OCI-LY3 (cell line): ENCODE results near the gene IL17RD.

Experiments used
- H2AFZ ChIP-seq: fragments of 200-600, 300-600 bp; shearing (Covaris generic); 2 replicates; pipeline ENCODE4 v1.6.0; 2014; ENCODE audit warnings: antibody characterized with exemption, low read depth, low read length
- H3K27ac ChIP-seq: fragments of 200-600, 300-600 bp; sonication (generic); 2 replicates; pipeline ENCODE4 v1.5.1; 2014; ENCODE audit warnings: mild to moderate bottlenecking, low read length, moderate library complexity, mixed read lengths
- H3K27me3 ChIP-seq: fragments of 200-600, 300-600 bp; sonication (generic); 2 replicates; pipeline ENCODE4 v1.6.1; 2014; ENCODE audit warnings: low read depth, low read length, mixed read lengths
- H3K36me3 ChIP-seq: fragments of 200-600, 300-600 bp; sonication (generic); replicated peaks from 2 replicates; pipeline ENCODE3; 2014; ENCODE audit warnings: low read depth, low read length, mixed read lengths
- H3K4me1 ChIP-seq: fragments of 300-600, 200-600 bp; sonication (generic); 2 replicates; pipeline ENCODE4 v1.6.1; 2014; ENCODE audit warnings: low read length, mixed read lengths
- H3K4me2 ChIP-seq: fragments of 200-600, 300-600 bp; sonication (generic); 2 replicates; pipeline ENCODE4 v1.6.1; 2014; ENCODE audit warnings: low read length, mixed read lengths
- H3K4me3 ChIP-seq: fragments of 300-600, 200-600 bp; sonication (generic); 2 replicates; pipeline ENCODE4 v1.5.1; 2014; ENCODE audit warnings: antibody characterized with exemption, mild to moderate bottlenecking, low read length, moderate library complexity
- H3K79me2 ChIP-seq: fragments of 300-600, 200-600 bp; shearing (Covaris generic); 2 replicates; pipeline ENCODE4 v1.6.1; 2014; ENCODE audit warnings: mild to moderate bottlenecking, low read length, mixed read lengths
- H3K9ac ChIP-seq: fragments of 300-600, 200-600 bp; shearing (Covaris generic); 2 replicates; pipeline ENCODE4 v1.6.0; 2014; ENCODE audit warnings: mild to moderate bottlenecking, low read length, moderate library complexity
- H3K9me3 ChIP-seq: fragments of 200-600, 300-600 bp; shearing (Covaris generic); 2 replicates; pipeline ENCODE4 v1.6.1; 2014; ENCODE audit warnings: low read length, mixed read lengths; ENCODE audit not compliant: insufficient read depth
- H4K20me1 ChIP-seq: fragments of 200-600, 300-600 bp; sonication (generic); 2 replicates; pipeline ENCODE4 v1.6.1; 2016; ENCODE audit warnings: low read length, mixed read lengths; ENCODE audit not compliant: insufficient read depth
- EZH2phosphoT487 ChIP-seq: fragments of 200-600 bp; shearing (Covaris generic); IDR thresholded peaks from 2 replicates; pipeline ENCODE4 v1.6.1; 2018; ENCODE audit warnings: antibody characterized with exemption, mixed run types, low read depth
- TF ChIP-seq, protein P1 (sequence below): fragments of 200-600, 300-600 bp; sonication (generic); IDR thresholded peaks from 2 replicates; pipeline ENCODE4 v1.5.1; 2014; ENCODE audit warnings: antibody characterized with exemption, low read length, low read depth

IL17RD gene

DNA sequence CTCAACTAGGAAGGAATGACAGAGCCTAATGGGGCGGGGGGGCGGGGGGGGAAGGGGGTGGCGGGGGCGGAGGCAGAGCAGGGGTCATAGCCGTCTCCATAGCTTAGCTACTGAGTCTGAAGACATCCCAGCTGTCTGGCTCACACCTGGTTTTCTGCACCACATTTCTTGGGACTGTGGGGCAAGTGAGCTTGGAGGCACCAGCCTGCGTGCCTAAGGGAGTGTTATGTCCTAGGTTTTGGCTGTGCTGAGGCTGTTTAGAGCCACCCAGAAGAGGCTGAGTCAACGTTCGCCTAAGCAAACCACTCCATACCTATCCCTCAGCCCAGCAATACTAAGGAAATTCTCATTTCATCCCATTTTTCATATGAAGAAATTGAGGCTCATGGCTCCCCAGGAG is 1.4 kb downstream of the IL17RD start:
- no peaks in the 10 kb centered on the region for H3K9me3 ChIP-seq
- no peak overlapping the region for H2AFZ ChIP-seq
- H4K20me1 ChIP-seq = no peaks in the 10 kb centered on the region
- H3K27me3 ChIP-seq = peaks cover 67% of the 10 kb centered on the region
- H3K9ac ChIP-seq = no peak overlapping the region
- TF ChIP-seq, protein P1, sequence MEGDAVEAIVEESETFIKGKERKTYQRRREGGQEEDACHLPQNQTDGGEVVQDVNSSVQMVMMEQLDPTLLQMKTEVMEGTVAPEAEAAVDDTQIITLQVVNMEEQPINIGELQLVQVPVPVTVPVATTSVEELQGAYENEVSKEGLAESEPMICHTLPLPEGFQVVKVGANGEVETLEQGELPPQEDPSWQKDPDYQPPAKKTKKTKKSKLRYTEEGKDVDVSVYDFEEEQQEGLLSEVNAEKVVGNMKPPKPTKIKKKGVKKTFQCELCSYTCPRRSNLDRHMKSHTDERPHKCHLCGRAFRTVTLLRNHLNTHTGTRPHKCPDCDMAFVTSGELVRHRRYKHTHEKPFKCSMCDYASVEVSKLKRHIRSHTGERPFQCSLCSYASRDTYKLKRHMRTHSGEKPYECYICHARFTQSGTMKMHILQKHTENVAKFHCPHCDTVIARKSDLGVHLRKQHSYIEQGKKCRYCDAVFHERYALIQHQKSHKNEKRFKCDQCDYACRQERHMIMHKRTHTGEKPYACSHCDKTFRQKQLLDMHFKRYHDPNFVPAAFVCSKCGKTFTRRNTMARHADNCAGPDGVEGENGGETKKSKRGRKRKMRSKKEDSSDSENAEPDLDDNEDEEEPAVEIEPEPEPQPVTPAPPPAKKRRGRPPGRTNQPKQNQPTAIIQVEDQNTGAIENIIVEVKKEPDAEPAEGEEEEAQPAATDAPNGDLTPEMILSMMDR = no peak
- no peak for TF ChIP-seq EZH2phosphoT487
- peak overlapping the region; percentile 81; the same call in 1 of the 2 replicates for H3K4me3 ChIP-seq
- H3K4me2 ChIP-seq = peak overlapping the region; percentile 86
- H3K4me1 ChIP-seq = peaks cover 10% of the 10 kb centered on the region; the same call in 1 of the 2 replicates
- no peak overlapping the region for H3K27ac ChIP-seq
- no peaks in the 10 kb centered on the region for H3K79me2 ChIP-seq
- no peaks in the 10 kb centered on the region for H3K36me3 ChIP-seq

DNA sequence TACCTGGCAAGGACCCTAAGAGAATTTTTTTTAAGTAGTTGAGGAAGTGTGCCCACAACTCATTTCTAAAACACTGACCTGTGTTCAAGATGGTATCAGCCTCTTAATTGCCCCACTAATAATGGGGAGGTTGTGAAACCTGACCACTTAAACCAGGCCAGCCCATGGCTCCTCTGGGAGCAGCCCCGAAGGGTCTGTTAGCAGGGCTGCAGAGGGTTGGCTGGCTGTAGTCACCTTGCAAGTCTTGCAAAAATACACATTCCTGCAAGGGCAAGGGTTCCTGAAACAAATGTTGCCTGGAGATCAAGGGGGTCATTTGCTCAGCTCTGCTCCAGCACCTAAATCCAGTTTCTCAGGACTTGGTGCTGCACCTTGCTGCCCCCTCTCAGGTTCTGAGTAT is 3.2 kb downstream of the IL17RD start:
- Histone ChIP-seq H3K9me3 (no peaks in the 10 kb centered on the region), H4K20me1 (no peaks in the 10 kb centered on the region), H3K4me1 (peaks cover 10% of the 10 kb centered on the region; the same call in 1 of the 2 replicates), H3K9ac (no peak overlapping the region), H3K27me3 (peaks cover 50% of the 10 kb centered on the region), H3K4me3 (no peak overlapping the region), H3K79me2 (no peaks in the 10 kb centered on the region), H3K27ac (no peak overlapping the region), H3K4me2 (no peak overlapping the region), H3K36me3 (no peaks in the 10 kb centered on the region), H2AFZ (no peak overlapping the region)
- TF ChIP-seq, protein P1 = no peak
- no peak for TF ChIP-seq EZH2phosphoT487

DNA sequence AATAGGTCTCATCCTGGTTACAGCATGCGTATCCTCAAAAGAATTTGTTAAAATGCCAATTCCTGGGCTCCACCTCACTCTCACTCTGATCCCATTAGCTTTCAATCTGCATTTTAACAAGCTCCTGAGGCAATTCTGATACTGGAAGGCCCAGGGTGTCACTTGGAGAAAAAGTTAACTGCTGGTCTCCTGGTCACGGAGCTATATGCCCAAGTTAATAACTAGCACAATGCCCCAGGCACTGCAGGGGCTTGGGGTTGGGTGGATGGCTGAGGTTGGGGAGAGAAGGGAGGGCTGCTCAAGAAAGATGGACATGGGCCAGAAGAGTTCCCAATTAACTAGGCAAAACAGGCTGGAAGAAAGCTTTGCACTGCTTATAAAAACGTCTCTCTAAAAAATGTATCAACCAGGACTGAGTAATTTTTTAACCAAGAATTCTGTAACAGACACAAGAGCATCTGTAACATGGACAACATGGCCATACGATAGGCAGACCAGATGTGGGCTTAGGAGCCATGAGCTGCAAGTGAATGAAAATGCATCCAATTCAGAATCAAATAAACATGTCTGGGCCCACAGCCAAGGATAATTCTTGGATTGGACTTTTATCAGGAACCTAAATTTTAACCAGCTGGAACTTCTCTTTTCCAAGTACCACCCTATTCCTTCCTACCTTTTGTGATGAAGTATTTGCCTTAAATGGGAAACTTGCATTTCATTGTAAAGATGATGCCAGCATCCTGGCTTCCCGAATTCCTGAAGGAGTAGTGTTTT is 4.2 kb downstream of the IL17RD start:
- Histone ChIP-seq H2AFZ (no peak overlapping the region), H3K27me3 (peaks cover 44% of the 10 kb centered on the region), H3K9ac (no peak overlapping the region), H3K27ac (no peak overlapping the region), H3K4me3 (no peak overlapping the region), H3K9me3 (no peaks in the 10 kb centered on the region), H3K36me3 (no peaks in the 10 kb centered on the region), H4K20me1 (no peaks in the 10 kb centered on the region), H3K4me2 (no peak overlapping the region), H3K79me2 (no peaks in the 10 kb centered on the region), H3K4me1 (peaks cover 10% of the 10 kb centered on the region; the same call in 1 of the 2 replicates)
- no peak for TF ChIP-seq EZH2phosphoT487
- TF ChIP-seq, protein P1 = no peak

DNA sequence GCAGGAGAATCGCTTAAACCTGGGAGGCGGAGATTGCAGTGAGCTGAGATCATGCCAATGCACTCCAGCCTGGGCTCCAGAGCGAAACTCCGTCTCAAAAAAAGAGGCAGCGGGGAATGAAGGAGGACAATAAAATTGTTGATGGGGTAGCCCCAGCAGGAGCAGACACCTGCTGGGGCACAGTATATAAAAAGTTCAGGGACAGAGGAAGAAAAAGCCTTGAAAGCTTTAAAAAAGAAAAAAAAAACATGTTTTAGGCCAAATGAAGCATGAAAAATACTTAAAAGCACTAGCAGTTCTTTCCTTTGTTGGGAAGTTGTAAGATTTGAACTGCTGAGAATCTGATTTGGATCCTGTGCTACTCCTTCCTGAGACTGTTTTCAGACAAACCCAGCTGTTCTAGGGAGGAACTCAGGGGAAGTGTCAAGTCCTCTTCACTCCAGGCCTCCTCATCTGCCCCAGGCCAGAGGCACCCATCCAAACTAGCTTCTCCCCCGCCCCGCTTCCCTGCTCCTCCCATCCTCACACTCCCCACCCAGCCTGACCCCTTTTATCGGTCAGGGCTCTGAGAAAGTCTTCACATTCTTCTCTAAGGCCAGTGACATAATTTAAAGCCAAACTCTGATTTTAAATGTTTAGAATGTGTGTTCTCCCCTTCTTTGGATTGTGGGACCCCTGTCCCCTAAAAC is 4.9 kb downstream of the IL17RD start:
- Histone ChIP-seq H3K79me2 (no peaks in the 10 kb centered on the region), H3K4me3 (no peak overlapping the region), H3K4me2 (no peak overlapping the region), H3K4me1 (peaks cover 10% of the 10 kb centered on the region; the same call in 1 of the 2 replicates), H3K27ac (no peak overlapping the region), H3K36me3 (no peaks in the 10 kb centered on the region), H3K9me3 (no peaks in the 10 kb centered on the region), H4K20me1 (no peaks in the 10 kb centered on the region), H3K27me3 (peaks cover 45% of the 10 kb centered on the region), H3K9ac (no peak overlapping the region), H2AFZ (no peak overlapping the region)
- TF ChIP-seq, protein P1 = no peak
- TF ChIP-seq EZH2phosphoT487 = no peak
